HCEC 1CT (cell line): ENCODE results near the gene TIMP1.
"Not testable (repeated sequence)": the region's sequence is repeated elsewhere in the genome, so short reads cannot be mapped to it uniquely, and the experiment has no call there.

ENCODE experiments used
- DNase-seq: peaks from one replicate; pipeline ENCODE4 v3.0.0-alpha.2; 2017

TIMP1 gene

DNA sequence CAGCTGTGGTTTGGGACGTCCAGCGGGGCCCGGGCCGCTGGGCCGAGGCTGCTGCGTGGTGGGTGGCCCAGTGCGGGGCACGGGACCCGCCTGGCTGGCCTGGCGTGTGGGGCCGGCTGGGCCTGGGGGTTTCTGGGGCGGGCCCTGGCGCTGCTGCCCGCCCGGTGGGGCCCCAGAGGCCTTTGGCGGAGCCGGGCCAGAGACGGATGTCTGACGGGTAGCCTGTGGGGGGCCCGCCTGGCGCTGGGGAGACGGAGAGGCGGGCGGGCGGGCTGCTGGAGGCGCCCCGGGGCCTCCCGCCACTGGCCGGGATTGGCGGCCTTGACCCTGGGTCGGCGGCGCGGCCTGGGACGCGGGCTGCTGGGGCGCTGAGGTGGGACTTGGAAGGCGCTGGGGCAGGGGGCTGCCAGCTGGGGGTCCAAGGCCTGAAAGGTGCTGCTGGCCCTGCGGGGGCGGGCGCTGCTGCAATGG, 8.1 kb upstream of the TIMP1 start:
- no peak for DNase-seq

DNA sequence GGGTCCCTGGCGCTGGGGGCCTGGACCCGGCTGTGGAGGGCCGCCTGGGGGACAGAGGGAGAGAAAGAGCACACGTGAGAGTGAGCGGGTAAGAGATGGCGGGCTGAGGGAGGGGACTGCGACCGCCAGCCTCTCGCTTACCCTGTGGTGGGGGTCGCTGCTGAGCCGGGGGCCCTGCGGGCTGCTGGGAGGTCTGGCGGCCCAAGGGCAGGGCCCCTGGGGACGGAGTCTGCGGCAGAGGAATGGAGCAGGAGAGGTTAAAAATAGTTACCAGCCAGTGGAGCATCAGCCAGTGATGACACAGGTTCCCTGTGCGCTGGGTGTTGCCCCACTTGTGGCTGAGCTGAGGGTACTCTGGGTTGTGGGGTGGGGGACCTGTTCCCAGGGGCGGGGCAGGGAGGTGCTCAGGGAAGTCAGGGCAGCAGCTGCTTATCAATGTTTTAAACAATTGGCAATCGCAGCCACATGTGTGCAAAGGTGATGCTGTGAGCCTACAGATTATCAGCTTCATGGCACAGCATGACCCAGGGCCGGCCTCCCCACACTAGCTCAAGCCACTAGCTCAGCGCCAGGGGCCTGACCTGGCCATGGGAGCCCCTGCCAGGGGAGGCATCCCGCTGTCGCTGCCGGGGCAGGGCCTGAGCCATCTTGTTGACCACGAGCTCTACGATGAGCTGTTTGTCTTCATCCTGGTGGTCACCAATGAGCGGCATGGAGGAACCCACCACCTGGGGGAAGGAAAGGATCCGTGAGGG, 7.5 kb upstream of the TIMP1 start:
- no peak for DNase-seq

DNA sequence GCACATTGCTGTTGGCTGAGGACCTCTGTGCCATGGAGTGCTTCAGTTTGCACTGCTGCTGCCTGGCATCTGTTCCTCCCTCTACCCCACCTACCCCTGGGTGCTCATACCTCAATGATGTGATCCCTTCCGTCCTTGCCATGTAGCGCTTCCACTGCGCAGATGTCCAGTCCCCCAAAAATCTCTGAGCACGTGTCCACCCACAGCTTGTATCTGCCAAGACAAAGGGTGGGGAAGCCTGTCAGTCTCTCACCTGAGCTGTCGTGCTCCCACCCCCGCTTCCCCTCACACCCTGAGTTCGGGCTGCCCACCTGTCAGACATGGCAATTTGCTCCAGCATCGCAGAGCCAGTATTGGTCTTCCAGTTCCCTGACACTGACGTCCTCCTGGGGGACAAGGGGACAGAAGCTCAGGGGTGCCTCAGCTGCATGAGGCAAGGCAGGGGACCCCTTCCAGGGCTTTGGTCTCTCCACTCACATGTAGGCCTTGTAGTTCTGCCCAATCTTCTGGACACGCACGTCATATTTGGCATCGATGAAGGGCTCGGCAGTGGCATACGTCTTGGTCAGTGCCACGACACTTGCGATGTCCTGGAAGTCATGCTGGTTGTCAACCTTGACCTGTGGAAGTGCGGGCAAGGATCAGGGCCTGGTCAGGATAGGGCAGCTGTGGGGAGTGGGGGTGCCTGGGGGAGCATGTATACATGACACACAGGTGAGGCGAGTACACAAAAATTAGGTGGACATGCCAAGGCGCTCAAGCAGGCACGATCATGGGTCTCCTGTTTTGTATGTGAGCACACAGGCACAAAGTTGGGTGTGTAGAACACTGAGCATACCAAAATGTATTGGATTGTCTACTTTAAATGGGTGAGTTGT, 6.0 kb upstream of the TIMP1 start:
- DNase-seq: no peak

DNA sequence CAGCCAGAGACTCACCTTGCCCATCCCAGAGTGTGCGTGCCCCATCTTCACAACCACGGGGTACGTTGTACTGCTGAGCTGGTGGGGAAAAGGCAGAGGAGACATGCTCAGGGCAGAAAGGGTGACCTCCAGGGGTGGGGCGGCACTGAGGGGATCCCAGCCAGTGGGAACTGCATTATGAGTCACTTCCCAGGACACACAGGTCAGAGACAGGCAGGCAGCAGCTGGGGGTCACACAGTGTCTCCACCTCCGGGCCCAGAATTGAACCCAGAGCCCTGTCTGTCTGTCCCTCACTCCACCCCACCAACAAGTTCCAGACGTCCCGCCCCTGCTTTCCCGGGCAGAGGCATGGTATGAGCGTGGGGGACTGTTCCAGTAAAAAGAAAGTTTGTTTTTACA, 4.8 kb upstream of the TIMP1 start:
- peak; percentile 10 for DNase-seq

DNA sequence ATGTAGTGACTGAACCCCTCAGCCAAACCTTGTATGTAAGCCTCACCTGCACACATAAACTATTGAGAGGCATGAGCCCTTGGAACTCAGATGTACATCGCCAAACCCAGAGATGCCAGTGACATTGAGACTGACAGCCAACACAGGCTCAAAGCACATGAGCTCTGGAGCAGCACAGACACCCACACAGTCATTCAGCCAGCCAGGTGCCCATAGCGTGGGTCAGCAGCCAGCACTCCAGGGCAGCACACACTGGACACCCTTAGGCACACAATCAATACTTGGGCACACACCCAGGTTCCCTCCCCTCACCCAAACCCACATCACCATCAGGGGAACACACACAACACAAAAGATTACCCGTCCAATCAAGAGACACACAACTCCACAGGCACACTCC, 4.3 kb upstream of the TIMP1 start:
- no peak for DNase-seq

DNA sequence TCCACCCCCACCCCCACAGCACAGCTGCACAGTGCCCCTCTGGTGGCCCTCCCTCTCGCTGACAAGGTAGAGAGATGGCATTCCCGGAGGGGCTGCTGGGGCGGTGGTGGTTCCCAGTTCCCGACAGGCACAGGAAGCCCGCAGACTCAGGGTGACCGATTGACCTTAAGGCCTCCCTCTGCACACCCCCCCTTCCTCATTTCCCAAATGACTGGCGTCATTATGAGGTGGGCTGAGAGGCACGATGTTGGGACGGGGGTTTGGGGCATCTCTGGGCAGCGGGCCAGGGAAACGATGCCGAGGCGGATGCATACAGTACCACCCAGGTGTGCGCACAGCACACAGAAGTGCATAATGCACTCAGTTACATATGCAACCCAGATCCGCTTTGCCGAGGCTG, 3.5 kb upstream of the TIMP1 start:
- DNase-seq: no peak

DNA sequence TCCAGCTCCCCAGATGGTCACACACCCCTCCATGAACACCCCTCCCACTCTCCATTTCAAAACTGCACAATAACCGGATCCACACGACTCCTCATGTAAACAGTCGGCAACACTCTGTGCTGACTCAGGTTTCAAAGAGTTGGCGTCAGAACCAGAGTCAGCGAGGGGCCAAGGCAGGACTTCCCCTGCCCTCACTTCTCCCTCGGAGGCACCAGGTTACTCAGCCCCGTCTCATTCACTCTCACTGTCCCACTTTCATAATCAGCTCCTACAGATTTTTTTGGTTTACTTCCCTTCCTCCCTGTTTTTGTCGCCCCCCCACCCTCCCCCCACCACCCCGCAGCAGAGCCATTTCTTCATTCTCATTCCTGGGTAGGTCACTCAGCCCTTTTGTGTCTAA, 2.7 kb upstream of the TIMP1 start:
- DNase-seq: peak; percentile 76

DNA sequence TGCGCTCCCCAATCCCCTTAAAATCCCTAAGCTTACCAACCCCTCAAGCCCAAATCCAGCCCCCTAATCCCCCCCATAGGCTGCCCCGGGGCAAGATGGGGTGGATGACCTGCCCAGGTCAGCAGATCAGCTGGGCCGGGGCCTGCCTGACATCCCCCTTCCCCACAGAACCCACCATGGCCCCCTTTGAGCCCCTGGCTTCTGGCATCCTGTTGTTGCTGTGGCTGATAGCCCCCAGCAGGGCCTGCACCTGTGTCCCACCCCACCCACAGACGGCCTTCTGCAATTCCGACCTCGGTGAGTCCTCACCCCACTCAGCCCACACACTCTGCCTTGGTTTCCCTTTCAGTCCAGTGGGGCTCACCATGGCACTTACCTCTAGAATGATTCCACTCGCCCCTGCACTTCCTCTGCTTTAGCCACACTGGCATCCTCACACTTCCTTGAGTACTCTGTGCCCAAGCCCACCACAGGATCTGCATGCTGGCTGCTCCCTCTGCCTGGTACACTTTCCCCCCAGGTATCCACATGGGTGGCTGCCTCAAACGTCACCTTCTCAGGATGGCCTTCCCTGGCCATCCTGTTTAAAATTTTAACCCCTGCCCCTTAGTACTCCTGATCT, 1.1 kb downstream of the TIMP1 start:
- DNase-seq: no peak

DNA sequence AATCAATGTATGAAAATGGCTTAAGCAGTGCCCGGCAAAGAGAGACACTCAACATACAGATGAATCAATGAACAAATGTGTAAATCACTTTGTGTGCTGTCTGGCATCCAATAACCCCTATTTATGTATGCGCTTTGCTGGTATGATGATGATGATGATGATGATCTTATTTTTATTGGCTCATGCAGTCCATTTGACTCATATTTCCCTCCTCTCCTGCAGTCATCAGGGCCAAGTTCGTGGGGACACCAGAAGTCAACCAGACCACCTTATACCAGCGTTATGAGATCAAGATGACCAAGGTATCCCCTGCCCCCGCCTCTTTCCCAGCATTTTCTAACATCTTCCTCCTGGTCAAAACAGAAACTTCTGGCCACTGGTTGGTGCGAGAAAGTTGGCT, 2.5 kb downstream of the TIMP1 start:
- no peak for DNase-seq

DNA sequence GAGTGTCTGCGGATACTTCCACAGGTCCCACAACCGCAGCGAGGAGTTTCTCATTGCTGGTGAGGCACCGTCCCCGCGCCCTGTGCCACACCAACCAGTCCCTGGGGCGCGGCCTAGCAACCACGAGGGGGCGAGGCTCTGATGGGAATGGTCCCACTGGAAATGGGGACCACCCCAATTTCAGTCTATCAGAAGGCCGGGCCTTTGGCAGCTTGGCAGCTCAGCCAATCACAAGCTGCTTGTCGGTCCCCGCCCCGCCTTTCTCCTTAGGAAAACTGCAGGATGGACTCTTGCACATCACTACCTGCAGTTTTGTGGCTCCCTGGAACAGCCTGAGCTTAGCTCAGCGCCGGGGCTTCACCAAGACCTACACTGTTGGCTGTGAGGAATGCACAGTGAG, 3.0 kb downstream of the TIMP1 start:
- DNase-seq: no peak

DNA sequence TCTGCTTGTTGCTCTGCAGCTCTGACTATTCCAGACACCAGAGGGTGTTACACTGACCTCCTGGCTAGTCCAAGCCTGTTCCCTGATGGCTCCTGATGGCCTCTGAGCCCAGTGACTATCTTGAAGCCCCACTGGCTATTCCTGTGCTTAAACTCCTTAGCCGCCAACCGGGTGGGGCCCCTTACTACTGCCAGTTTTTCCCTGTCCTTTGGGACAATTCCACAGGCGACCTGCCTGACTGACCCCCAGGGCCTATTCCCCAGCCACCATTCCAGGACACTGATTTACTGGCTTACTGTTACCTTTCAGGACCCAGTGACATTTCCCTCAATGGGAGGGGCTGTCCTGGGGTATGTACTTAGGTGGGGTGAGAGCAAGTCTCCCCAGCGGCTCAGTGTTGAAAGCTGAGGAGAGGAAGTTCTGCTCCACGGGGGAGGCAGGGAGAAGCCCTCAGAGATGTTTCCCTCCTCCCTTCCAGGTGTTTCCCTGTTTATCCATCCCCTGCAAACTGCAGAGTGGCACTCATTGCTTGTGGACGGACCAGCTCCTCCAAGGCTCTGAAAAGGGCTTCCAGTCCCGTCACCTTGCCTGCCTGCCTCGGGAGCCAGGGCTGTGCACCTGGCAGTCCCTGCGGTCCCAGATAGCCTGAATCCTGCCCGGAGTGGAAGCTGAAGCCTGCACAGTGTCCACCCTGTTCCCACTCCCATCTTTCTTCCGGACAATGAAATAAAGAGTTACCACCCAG, 4.0 kb downstream of the TIMP1 start:
- DNase-seq: no peak

DNA sequence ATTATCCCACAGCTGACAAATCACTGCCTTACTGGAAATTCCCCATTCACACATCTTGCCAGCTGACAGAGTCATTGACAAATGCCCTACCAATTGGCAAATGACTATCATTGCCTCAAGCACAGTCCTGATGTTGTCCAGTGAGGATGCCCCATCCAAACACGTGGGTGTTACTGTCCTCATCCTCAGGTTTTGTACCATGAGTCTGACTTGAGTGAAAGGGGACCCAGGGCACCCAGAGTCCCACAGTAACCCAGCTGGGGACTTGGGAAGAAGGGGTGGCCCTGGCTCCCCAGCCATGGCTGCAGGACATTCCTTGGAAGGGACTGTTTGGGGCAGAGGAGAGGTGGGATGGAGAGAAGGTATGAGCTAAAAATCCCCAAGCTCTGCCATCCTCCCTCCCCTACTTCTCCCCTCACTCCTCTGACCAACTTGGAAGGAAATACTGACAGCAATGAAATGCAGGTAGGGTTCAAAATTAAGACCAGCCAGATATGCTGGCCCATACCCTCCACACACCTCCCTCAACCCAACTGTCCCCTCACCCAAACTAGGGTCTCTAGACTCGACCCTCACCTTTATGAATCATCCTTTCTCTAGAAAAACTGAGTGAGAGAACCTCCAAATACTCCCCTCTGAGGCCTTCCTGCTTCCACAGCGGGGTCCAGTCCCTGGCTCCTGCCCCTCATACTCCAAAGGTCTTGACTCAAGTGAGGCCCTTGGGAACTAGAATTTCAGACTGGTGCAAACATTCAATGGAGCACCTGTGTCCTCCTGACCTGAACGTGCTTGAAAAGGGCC, 5.1 kb downstream of the TIMP1 start:
- no peak for DNase-seq

DNA sequence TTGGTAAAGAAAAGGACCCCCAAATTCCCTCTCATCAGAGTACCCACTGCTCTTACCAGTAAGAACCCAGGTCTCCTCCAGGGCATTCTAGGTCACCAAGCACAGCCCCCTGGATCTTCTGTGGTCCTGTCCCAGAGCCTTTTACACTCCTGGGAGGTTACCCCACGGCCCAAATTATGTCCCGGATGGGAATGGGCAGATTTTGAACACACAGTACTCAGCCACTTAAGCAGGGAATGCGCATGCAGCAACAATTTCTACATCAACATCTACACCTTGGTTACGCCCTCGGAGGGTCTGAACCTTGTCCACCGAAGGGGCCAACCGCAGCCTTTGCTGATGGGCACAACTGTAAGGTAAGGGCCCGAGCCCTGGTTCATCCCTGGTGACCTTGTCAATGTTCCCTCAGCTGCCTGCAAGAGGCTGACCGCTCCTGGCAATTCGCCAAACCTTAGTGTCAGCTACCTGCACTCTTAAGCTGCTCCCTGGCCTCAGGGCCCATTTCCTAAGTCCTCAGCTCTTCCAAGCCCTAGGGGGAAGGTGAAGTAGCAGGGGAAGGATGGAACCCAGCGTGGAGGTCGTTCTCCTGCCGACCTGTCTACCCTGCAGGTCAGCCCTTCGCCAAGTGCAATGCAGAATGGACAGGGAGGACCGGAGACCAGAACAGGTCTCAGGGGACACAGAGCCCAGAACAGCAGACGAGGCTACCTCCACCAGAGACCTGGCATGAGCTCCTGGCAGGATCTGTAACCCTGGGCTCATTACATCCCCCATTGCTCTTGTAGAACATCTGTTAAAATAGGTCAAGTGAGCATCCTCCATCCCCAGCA, 5.9 kb downstream of the TIMP1 start:
- DNase-seq: no peak

DNA sequence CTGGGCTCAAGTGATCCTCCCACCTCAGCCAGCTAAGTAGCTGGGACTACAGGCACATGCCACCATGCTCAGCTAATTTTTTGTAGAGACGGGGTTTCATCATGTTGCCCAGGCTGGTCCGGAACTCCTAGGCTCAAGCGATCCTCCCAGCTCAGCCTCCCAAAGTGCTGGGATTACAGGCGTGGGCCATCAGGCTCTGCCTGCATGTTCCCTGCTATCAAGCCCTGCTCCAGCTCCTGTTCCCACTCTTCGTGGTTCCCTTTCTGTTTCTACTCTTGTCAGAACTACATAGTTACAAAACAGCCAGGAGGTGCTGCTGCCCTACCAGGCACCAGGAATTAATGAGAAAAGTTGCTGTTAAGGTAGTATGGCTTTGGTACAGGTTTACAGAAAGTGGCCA, 8.7 kb downstream of the TIMP1 start:
- DNase-seq: no peak

DNA sequence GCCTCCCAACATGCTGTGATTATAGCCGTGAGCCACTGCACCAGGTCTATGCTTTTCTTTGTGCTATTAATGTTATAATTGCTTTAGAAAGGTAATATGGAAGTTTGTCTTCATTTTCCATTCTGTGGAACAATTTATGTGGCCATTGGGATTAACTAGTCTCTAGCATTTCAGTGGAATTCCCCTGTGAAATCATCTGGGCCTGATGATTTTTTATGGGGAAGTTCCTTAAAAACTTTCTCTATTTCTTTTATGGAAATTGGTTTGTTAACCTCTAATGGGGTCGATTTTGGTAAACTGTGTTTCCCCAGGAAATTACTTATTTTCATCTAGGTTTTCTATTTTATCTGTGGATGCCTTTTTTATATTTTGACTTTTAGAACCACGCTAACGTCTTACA, 11.3 kb downstream of the TIMP1 start:
- DNase-seq: no peak

DNA sequence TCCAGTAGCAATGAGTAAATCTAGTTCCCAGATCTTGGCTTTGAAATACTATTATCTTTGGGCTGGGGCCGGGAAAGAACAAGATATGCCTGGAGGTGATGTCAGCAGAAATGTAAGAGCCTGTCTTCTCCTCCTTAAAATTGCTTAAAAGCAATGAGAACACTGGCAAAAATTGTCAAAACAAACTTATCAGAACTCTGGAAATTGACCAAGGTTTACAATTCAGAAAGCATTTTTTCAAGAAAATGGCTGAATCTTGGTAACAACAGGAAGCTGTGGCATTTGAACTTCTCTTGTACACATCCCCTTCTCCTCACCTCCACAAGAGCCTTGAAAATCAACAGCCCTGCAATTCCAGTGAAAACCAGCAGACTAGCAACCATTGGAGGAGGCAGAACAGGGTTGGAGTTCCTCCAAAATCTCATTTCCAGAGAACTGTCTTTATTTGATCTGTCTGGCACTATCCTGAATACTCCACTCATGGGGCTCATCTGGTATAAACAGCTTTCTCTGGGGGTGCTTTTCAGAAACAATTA, 13.5 kb downstream of the TIMP1 start:
- no peak for DNase-seq

DNA sequence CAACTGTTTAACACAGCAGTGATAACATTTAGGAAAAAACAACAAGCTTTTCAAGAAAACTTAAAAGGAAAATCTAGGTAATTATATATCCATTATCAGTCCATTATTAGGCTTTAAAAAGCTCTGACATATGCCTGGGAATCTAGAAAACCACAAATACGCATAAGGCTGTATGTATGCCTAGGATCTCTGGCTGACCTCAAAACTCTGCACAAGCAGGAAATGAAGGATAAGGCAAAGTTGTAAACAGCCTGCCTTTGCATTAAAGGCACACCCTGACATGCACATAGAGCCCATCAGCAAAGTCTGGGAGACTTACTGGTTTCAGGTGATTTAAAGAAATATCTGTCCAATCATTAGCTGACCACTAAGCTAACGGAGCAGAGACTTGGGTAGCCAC, 14.0 kb downstream of the TIMP1 start:
- DNase-seq: peak; percentile 5

DNA sequence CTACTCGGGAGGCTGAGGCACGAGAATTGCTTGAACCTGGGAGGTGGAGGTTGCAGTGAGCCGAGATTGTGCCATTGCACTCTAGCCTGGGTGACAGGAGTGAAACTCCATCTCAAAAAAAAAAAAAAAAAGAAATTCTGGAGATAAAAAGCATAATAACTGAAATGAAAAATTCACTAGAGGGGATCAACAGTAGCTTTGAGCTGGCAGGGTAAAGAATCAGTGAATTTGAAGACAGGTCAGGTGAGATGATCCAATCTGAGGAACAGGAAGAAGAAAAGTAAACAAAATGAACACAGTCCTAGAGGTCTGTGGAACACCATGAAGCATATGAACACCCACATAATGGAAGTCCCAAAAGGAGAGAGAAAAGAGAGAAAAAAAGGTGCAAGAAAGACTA, 15.0 kb downstream of the TIMP1 start:
- DNase-seq: no peak

DNA sequence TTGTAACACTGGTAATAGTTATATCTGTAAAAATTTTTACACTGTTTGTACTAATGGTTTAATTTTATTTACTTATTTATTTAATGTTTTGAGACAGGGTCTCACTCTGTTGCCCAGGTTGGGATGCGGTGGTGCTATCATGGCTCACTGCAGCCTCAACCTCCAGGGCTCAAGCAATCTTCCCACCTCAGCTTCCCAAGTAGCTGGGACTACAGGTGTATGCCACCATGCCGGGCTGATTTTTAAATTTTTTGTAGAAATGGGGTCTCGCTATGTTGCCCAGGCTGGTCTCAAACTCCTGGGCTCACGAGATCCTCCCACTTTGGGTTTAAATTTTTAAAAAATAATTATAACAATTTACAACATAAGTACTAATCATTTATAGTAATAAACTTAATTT, 20.9 kb downstream of the TIMP1 start:
- not testable (repeated sequence) for DNase-seq

DNA sequence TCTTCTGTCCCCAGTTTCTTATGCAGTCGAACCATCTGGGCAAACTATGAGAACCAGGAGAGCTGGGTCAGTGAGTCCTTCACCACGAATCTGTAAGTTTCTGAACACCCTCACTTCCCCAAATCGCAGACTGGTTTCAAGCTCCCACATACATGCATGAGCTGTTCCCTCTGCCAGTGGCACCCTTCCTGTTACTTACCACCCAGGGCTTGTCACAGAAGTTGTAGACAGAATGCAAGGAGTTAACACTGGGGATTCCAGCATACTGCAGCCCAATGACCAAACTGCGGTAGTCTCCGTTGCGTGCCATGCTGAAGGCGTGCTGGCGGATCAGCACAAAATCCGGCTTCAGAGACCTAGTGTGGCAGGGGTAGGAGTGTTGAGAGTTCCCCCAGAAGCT, 22.8 kb downstream of the TIMP1 start:
- no peak for DNase-seq

DNA sequence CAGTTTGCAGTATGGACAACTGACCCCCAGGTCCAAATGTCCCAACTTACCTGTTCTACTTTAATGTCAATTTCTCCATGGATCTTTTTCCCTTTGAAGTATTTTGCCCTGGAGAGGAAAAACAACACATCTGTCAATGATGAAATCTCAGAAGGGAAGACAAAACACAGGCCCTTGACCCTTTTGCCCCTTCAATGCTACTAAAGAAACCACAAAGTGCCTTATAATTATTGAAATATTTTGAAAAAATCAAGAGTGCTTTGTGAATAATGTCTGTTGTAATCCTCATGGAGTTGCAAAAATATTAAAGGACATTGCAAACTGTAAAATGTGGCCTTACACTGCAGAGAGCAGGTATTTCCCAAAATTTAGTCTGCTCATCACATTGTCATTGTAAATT, 24.9 kb downstream of the TIMP1 start:
- DNase-seq: peak; percentile 61
